IPS-15b (cell line): ENCODE results near the gene RND1.
"Not testable (repeated sequence)": the region's sequence is repeated elsewhere in the genome, so short reads cannot be mapped to it uniquely, and the experiment has no call there.

ENCODE experiments used
- H3K27me3 ChIP-seq: one replicate; pipeline ENCODE4 v1.6.1; 2013; ENCODE audit warnings: low read length; ENCODE audit not compliant: control insufficient read depth, insufficient read depth
- H3K36me3 ChIP-seq: one replicate; pipeline ENCODE4 v1.6.1; 2013; ENCODE audit warnings: low read length; ENCODE audit not compliant: control insufficient read depth, insufficient read depth
- H3K4me1 ChIP-seq: one replicate; pipeline ENCODE4 v1.6.1; 2013; ENCODE audit warnings: mild to moderate bottlenecking, low read length; ENCODE audit not compliant: control insufficient read depth, insufficient read depth
- H3K4me3 ChIP-seq: one replicate; pipeline ENCODE4 v1.5.1; 2013; ENCODE audit warnings: low read depth, low read length
- H3K9ac ChIP-seq: one replicate; pipeline ENCODE4 v1.6.1; 2013; ENCODE audit warnings: low read depth, mild to moderate bottlenecking, low read length
- H3K9me3 ChIP-seq: one replicate; pipeline ENCODE4 v1.6.1; 2013; ENCODE audit warnings: mild to moderate bottlenecking, low read length; ENCODE audit not compliant: control insufficient read depth, insufficient read depth

RND1 gene

DNA sequence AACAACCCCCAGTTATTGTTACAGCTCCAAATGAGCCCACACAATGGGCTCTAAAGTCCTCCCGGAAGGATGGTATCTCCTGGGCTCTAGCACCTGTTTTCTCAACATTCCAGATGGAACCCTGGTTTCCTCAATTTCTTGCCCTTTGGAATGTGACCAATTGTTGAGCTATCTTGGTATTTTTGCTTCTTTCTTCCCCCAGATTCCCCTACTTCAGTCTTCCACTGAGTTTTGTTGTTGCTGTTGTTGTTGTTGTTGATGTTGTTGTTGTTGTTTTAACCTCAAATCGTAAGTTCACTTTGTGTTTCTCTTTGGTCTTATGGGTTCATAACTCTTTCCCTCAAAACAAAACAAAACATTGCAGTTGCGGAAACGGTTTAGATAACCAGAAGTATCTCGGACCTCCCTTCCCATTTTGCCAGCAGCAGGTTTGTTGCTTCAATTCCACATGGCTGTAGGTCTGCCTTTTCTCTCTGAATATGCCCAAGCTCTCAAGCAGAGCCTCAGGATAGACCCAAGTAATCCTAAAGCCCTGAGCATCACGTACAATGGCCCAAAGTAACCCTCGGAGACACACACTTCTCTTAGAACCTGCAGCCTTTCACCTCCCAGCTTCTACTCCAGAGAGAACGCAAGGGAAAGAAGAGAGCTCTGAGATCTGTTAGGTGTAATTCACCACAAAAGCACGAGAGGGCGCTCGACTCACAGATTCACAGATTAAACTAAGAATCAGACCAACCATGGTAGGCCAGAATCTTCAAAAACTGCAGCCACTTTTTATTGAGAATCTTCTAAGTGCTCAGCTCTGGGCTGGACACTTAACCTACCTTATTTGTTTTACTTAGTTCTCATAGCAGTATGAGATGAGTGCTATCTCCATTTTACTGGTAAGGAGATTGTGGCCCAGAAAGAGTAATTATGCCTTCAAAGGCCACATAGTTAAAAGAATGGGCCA is 12.7 kb downstream of the RND1 start:
- no peaks in the 10 kb centered on the region for H3K27me3 ChIP-seq
- peaks cover 7% of the 10 kb centered on the region for H3K4me1 ChIP-seq
- no peaks in the 10 kb centered on the region for H3K9me3 ChIP-seq
- H3K9ac ChIP-seq: no peak overlapping the region
- peak overlapping the region; percentile 94 for H3K4me3 ChIP-seq
- peaks cover 8% of the 10 kb centered on the region for H3K36me3 ChIP-seq

DNA sequence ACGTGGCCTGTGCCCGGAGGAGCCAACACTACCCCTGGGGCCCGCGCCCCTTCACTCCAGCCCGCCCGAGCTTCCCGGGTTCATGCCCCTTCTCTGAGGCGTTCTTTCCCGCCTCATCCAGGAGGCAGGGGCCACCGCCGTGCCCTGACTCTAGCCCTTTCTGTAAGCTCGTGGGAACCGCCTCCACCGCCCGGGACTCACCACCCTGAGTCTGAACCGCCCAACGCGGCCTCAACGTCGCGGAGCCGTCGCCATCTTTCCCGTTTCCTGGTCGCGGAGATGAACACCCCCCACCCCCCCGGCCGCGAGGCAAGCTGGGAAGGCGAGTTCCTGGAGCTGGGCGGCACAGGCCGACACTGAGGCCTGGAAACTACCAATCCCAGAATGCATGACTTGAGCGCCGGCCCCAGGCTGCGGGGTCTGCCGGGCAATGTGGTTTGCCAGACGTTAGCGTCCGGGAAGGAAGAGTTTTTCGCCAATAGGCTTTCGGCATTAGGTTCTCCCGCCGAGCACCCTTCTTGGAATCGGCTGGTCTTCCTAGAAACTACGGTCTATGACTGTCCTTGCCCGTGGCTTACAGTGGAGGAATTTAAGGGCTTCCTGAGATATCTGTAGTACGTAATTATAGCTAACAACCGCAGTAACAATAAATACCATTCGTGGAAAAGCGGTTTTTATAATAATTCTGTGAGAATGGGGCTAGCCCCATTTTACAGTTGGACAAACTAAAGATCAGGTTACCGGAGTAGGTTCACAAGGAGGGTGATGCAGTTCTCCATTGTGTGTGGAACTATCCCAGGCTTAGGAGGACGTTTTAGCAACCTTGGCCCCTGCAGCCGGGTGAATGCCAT is 13.6 kb downstream of the RND1 start, which contains the start of gene DDX23:
Gene DDX23, minus strand, starts transcription at position 281 of the 851 bp plus-strand sequence. CDS start 6,381 bp downstream, outside the sequence.
- Histone ChIP-seq H3K36me3 (no peaks in the 10 kb centered on the region), H3K9ac (peak within 1 kb of the TSS; percentile 91), H3K9me3 (no peaks in the 10 kb centered on the region), H3K4me1 (peaks cover 7% of the 10 kb centered on the region), H3K4me3 (peak within 1 kb of the TSS; percentile 94), H3K27me3 (no peaks in the 10 kb centered on the region)

DNA sequence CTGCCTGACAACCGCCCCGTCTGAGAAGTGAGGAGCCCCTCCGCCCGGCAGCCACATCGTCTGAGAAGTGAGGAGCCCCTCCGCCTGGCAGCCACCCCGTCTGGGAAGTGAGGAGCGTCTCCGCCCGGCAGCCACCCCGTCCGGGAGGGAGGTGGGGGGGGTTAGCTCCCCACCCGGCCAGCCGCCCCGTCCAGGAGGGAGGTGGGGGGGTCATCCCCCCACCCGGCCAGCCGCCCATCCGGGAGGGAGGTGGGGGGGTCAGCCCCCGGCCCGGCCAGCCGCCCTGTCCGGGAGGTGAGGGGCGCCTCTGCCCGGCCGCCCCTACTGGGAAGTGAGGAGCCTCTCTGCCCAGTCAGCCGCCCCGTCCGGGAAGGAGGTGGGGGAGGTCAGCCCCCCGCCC is 23.6 kb downstream of the RND1 start:
- not testable (repeated sequence) for H3K4me3 ChIP-seq, H3K9me3 ChIP-seq, H3K4me1 ChIP-seq, H3K27me3 ChIP-seq, H3K9ac ChIP-seq
- H3K36me3 ChIP-seq: peaks cover 39% of the 10 kb centered on the region

DNA sequence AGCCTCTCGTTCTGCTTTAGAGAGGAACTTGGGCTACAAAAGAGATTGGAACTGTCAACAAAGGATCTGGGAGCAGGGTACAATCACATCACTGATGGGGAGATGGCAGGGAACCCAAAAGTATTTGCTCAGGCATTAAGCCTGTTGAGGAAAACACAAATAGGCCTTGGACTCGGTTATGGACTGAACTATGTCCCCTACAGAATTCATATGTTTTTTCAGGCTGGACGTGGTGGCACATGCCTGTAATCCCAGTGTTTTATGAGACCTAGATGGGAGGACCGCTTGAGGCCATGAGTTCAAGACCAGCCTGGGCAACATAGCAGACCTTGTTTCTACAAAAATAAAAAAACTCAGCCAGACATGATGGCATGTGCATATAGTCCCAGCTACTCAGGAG is 27.6 kb downstream of the RND1 start:
- no peak overlapping the region for H3K9ac ChIP-seq
- H3K9me3 ChIP-seq: no peaks in the 10 kb centered on the region
- peaks cover 49% of the 10 kb centered on the region for H3K36me3 ChIP-seq
- no peak overlapping the region for H3K4me3 ChIP-seq
- H3K27me3 ChIP-seq: no peaks in the 10 kb centered on the region
- no peaks in the 10 kb centered on the region for H3K4me1 ChIP-seq

DNA sequence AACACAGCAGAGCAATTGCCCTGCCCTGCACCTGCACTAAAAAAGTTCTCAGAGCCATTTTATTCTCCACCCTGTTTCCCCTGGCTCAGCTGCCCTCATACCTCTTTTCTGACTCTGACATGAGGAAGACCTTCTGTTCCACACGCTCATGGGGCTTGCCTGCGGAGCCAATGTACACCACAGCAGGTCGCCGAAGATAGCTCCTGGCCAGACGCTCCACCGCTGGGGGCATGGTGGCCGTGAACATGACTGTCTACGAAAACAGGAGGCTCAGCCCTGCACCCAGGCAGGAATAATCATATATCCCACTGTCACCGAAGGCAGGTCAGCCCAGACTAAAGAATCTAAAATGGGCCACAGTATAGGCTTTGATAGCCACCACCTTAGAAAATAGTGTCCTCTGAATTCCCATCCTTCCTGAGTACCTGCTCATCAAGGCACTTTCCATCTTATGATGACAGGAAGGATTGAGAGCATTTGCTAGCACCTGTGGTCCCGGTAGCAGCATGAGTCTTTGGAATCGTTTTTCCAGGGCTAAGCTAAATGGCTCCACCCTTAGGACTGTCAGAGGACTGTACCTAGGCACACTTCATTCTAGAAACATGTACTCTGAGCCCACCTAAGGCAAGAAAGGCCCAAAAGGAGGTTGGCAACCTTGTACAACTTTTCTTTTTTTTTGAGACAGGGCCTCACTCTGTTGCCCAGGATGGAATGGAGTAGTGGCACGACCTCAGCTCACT is 33.2 kb downstream of the RND1 start:
- Histone ChIP-seq H3K36me3 (peaks cover 77% of the 10 kb centered on the region), H3K9me3 (no peaks in the 10 kb centered on the region), H3K9ac (no peak overlapping the region), H3K4me3 (no peak overlapping the region), H3K27me3 (no peaks in the 10 kb centered on the region), H3K4me1 (no peaks in the 10 kb centered on the region)

DNA sequence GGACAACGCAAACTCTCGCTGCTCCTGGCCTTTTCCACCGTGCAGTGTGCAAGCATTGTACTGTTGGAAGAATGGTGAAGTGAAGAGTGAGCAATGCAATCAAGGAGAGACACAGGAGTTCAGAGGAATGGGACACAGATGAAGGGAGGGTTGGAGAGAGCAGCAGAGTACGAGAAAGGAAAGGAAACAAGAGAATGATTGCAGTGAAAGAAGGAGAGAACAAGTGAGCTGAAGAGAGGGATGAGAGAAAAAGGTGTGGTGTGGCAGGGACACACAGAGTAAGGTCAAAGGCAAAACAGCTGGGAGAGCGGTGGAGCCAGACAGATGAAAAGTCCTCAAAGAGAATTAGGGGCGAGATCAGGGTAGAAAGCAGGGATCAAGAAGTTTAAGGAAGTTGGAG is 34.4 kb downstream of the RND1 start:
- Histone ChIP-seq H3K27me3 (no peaks in the 10 kb centered on the region), H3K9me3 (no peaks in the 10 kb centered on the region), H3K4me3 (no peak overlapping the region), H3K4me1 (no peaks in the 10 kb centered on the region), H3K36me3 (peaks cover 69% of the 10 kb centered on the region), H3K9ac (no peak overlapping the region)

DNA sequence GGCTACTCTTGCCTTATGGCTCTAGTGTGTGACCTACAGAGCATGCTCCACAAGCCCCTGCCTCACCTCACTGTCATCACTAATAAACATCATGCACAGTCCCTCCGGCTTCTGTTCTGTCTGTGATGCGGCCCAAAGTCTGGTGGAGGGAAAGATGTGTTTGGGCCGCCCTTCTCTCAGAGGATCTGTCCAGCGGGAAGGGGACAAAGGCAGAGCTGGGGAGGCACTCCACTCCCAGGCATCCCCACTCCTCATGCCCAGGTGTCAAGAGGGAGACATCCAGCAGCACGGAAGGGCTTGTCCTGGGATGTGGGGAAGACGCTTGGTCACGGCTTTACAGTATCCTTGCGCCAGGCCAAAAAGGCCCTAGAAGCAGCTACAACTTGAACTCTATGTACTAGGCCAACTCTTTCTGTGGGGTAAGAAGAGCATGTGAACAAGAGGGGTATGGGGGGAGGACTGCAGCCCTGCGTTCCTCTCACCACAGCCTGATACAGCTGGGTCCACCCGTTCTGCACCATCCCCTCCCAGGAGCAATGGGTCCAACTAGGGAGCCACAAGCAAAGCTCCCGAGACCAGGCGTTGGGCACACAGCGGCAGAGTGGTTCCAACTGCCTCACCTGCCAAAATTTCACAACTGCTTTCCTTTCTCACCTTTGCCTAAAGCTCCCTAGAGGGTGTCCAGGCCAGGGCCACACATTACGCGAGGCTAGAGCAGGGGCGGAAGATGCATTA is 36.7 kb downstream of the RND1 start:
- Histone ChIP-seq H3K9ac (no peak overlapping the region), H3K4me3 (no peak overlapping the region), H3K27me3 (no peaks in the 10 kb centered on the region), H3K9me3 (no peaks in the 10 kb centered on the region), H3K4me1 (peaks cover 3% of the 10 kb centered on the region), H3K36me3 (peaks cover 62% of the 10 kb centered on the region)

DNA sequence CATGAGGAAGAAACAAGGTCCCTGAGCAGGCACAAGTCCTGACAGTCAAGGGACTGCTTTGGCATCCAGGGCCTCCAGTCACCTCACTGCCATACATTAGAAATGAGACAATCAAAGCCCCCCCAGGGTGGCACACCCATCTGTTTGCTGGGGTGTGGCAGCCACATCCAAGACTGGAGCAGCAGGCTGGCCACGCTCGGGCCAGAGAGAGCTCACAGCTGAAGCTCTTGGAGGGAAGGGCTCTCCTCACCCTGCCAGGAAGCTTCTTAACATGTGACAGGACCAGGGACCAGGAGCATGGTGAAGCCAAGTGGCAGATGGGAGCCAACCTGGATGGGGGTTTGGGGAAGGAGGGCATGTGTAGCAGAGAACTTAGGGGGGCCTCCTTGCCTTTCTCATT is 37.4 kb downstream of the RND1 start:
- Histone ChIP-seq H3K36me3 (peaks cover 56% of the 10 kb centered on the region), H3K4me1 (peaks cover 6% of the 10 kb centered on the region), H3K27me3 (no peaks in the 10 kb centered on the region), H3K9me3 (no peaks in the 10 kb centered on the region), H3K4me3 (no peak overlapping the region), H3K9ac (no peak overlapping the region)

DNA sequence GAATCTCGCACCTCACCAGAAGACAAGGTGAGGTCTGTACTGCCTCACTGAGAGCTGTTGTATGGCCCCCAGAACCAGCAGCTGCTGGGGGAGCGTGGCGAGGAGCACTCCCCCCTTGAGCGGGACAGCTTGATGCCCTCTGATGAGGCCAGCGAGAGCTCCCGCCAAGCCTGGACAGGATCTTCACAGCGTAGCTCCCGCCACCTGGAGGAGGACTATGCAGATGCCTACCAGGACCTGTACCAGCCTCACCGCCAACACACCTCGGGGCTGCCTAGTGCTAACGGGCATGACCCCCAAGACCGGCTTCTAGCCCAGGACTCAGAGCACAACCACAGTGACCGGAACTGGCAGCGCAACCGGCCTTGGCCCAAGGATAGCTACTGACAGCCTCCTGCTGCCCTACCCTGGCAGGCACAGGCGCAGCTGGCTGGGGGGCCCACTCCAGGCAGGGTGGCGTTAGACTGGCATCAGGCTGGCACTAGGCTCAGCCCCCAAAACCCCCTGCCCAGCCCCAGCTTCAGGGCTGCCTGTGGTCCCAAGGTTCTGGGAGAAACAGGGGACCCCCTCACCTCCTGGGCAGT is 38.1 kb downstream of the RND1 start:
- no peaks in the 10 kb centered on the region for H3K27me3 ChIP-seq
- peaks cover 6% of the 10 kb centered on the region for H3K4me1 ChIP-seq
- H3K9me3 ChIP-seq: no peaks in the 10 kb centered on the region
- no peak overlapping the region for H3K9ac ChIP-seq
- H3K36me3 ChIP-seq: peaks cover 49% of the 10 kb centered on the region
- no peak overlapping the region for H3K4me3 ChIP-seq

DNA sequence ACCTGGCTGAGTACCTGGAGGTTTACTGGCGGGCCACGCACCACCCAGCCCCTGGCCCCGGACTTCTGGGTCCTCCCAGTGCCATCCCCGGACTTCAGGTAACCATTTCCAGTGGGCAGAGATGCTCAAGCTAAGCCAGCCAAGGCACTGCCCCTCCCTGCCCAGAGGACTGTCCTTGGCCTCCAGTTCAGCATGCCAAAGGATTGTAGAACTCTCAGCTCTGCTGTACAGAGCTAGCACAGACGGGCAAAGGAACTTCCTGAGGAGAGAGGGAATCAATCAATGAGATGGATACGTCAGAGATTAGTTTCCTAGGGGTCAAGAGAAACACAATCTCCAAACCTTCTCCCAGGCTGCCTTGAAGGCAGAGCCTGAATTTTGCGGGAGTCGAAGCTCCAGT is 38.6 kb downstream of the RND1 start:
- Histone ChIP-seq H3K4me1 (peaks cover 6% of the 10 kb centered on the region), H3K4me3 (no peak overlapping the region), H3K9me3 (no peaks in the 10 kb centered on the region), H3K36me3 (peaks cover 44% of the 10 kb centered on the region), H3K27me3 (peaks cover 2% of the 10 kb centered on the region), H3K9ac (no peak overlapping the region)
